Esophagus muscularis mucosa (tissue), 4 donors: ENCODE measurements around the gene AGAP5. TPM values are rescaled to one million over a fixed set of nuclear protein-coding genes. Genes with fewer than 3 reads are reported as not detected.

Experiments used
- DNase-seq: peaks from one replicate; pipeline ENCODE4 v3.0.0-alpha.2; 2017; ENCODE audit errors: extremely low spot score
- H3K27ac ChIP-seq, 4 donors: fragments of 200-600 bp; sonication (generic); replicated peaks in 1 of 4; 1 replicate in 3 of 4; 2 replicates in 1 of 4; pipeline ENCODE4 v1.5.1; 2016 to 2019; ENCODE audit warnings: mild to moderate bottlenecking in 1 of 4
- H3K27me3 ChIP-seq, 4 donors: fragments of 200-600 bp; sonication (generic); one replicate each; pipeline versions ENCODE4 v1.5.1 to v1.6.0; 2016 to 2019
- H3K36me3 ChIP-seq, 4 donors: fragments of 200-600 bp; sonication (generic); one replicate each; pipeline ENCODE4 v1.5.1; 2016 to 2019
- H3K4me1 ChIP-seq, 4 donors: fragments of 200-600 bp; sonication (generic); one replicate each; pipeline ENCODE4 v1.5.1; 2016 to 2019
- H3K4me3 ChIP-seq, 4 donors: fragments of 200-600 bp; sonication (generic); 1 replicate in 2 of 4; 2 replicates in 2 of 4; pipeline ENCODE4 v1.5.1; 2016 to 2019; ENCODE audit warnings: mild to moderate bottlenecking in 4 of 4, moderate library complexity in 1 of 4
- H3K9me3 ChIP-seq, 4 donors: fragments of 200-600 bp; sonication (generic); 1 replicate in 3 of 4; 2 replicates in 1 of 4; pipeline ENCODE4 v1.5.1; 2016 to 2019
- CTCF ChIP-seq, 3 experiments: fragments of 200-600 bp in 2 of 3; fragments of 450-650 bp in 1 of 3; sonication (generic) in 2 of 3; IDR thresholded peaks; one replicate each; pipeline ENCODE4 v1.5.1; 2017 to 2019; ENCODE audit warnings: antibody characterized with exemption in 3 of 3, mild to moderate bottlenecking in 2 of 3, moderate library complexity in 1 of 3
- EP300 ChIP-seq: sonication (generic); formaldehyde crosslinking; IDR thresholded peaks from one replicate; pipeline ENCODE4 v1.6.1; 2017; ENCODE audit warnings: antibody characterized with exemption
- POLR2A ChIP-seq: fragments of 450-650 bp; IDR thresholded peaks from one replicate; pipeline ENCODE4 v1.6.1; 2017; ENCODE audit warnings: antibody characterized with exemption, moderate library complexity, mild to moderate bottlenecking, low read depth
- POLR2AphosphoS5 ChIP-seq, 2 donors: sonication (generic); formaldehyde crosslinking; IDR thresholded peaks; one replicate each; pipeline ENCODE4 v1.6.1; 2017; ENCODE audit warnings: antibody characterized with exemption in 2 of 2
- WGBS: methylation state at CpG from one replicate; pipeline ENCODE4 v1.1.5; 2018; 5-methylcytosine and 5-hydroxymethylcytosine counted together
- intact Hi-C: fragments of 100-400 bp; cut with DNase I; formaldehyde crosslinking; loops from one replicate; pipeline ENCODE4 v1.15.1; 2023
- total RNA-seq, 4 donors: library from RNA; depleted of rRNA; stranded (reverse); fragments of >200 nt; gene quantifications; one replicate each; pipeline versions ENCODE4 v1.1.0 to v1.2.1, GENCODE V29; 2016

AGAP5 gene
- total RNA-seq, 4 donors from 2014 or later, result 2.3 to 6.6 (median 2.8) TPM

GRCh38 chr10:73649876-73650536, 47.9 kb downstream of the AGAP5 start:
- no peak overlapping the region for H3K27ac ChIP-seq
- no peaks in the 10 kb centered on the region for H3K27me3 ChIP-seq
- TF ChIP-seq POLR2A (no peak), EP300 (no peak), CTCF (IDR thresholded peaks at IDR 0.05) (no peak), POLR2AphosphoS5 (IDR thresholded peaks at IDR 0.05) (no peak)
- peaks cover 21 to 34% (median 24%) of the 10 kb centered on the region in 4 donors for H3K4me1 ChIP-seq
- H3K9me3 ChIP-seq, result no peaks in the 10 kb centered on the region
- peaks cover 0 to 8% (median 0%) of the 10 kb centered on the region in 4 donors for H3K36me3 ChIP-seq
- WGBS, result 93% methylated on average over 6 of the region's 6 CpGs
- intact Hi-C loops, result no loop called here
- no peak for DNase-seq
- no peak overlapping the region for H3K4me3 ChIP-seq

GRCh38 chr10:73648975-73649829, 48.7 kb downstream of the AGAP5 start:
- H3K27me3 ChIP-seq, result no peaks in the 10 kb centered on the region
- no peak for DNase-seq
- 65% methylated on average over 4 of the region's 4 CpGs for WGBS
- peaks cover 0 to 8% (median 0%) of the 10 kb centered on the region in 4 donors for H3K36me3 ChIP-seq
- no peaks in the 10 kb centered on the region for H3K9me3 ChIP-seq
- H3K4me1 ChIP-seq, result peaks cover 21 to 36% (median 24%) of the 10 kb centered on the region in 4 donors
- TF ChIP-seq CTCF (IDR thresholded peaks at IDR 0.05) (no peak), POLR2A (no peak), EP300 (no peak), POLR2AphosphoS5 (IDR thresholded peaks at IDR 0.05) (no peak)
- intact Hi-C loops, result no loop called here
- no peak overlapping the region for H3K4me3 ChIP-seq
- no peak overlapping the region for H3K27ac ChIP-seq

- 22% methylated on average over 27 of the region's 35 CpGs for WGBS
- TF ChIP-seq POLR2A (no peak), EP300 (no peak), CTCF (IDR thresholded peaks at IDR 0.05) (no peak), POLR2AphosphoS5 (IDR thresholded peaks at IDR 0.05) (no peak)
- DNase-seq, result no peak
- intact Hi-C loops, result no loop called here
- Histone ChIP-seq H3K4me1 (peaks cover 21 to 44% (median 28%) of the 10 kb centered on the region in 4 donors), H3K4me3 (peak overlapping the region; percentile 68 to 79 (median 78)), H3K27me3 (no peaks in the 10 kb centered on the region), H3K9me3 (no peaks in the 10 kb centered on the region), H3K27ac (peak overlapping the region; percentile 59 to 69 (median 64)), H3K36me3 (peaks cover 0 to 1% (median 0%) of the 10 kb centered on the region in 4 donors)
Measured at GRCh38 chr10:73647875-73648651, 49.8 kb downstream of the AGAP5 start.

GRCh38 chr10:73647211-73647874, 50.6 kb downstream of the AGAP5 start:
- intact Hi-C loops, result no loop called here
- peak overlapping the region; percentile 68 to 79 (median 78) for H3K4me3 ChIP-seq
- 34% methylated on average over 14 of the region's 32 CpGs for WGBS
- H3K9me3 ChIP-seq, result no peaks in the 10 kb centered on the region
- H3K4me1 ChIP-seq, result peaks cover 21 to 44% (median 28%) of the 10 kb centered on the region in 4 donors
- H3K27me3 ChIP-seq, result no peaks in the 10 kb centered on the region
- DNase-seq, result no peak
- peak overlapping the region; percentile 59 to 69 (median 64) for H3K27ac ChIP-seq
- no peak for TF ChIP-seq CTCF (IDR thresholded peaks at IDR 0.05)
- TF ChIP-seq POLR2A, result no peak
- TF ChIP-seq EP300, result no peak
- TF ChIP-seq POLR2AphosphoS5 (IDR thresholded peaks at IDR 0.05), result peak in 1 of 2 donors; percentile 23
- H3K36me3 ChIP-seq, result no peaks in the 10 kb centered on the region
